Measurements from ENCODE around the gene PKP2.

PKP2 gene

DNA sequence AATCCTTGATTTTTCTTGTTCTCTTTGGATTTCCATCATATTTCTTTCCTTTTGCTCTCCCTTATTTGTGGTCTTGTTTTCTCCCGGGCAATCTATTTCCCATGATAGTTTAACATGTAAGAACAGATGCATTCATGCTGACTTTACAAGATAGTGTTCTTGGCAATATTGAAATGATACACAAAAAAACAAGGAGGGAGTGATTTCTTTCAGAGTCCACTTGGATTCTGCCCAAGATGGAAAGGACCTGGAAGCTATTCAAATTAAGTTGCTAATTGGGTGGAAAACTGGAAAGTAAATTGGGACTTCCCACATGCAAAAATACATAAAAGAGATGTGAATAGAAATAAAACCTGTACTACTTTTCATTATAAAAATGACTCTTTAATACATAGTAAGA is 126.4 kb downstream of the PKP2 start:
- in situ Hi-C loops (cut with HindIII; ENCODE audit: low pct_ligation_motif_present, low sequenced_read_pairs): no loop called here
- H3K27me3 ChIP-seq (replicated peaks): no peaks in the 10 kb centered on the region
- H3K27ac ChIP-seq: no peak overlapping the region
- no peak overlapping the region for H3K4me3 ChIP-seq (ENCODE audit: low read depth, low read length)
- TF ChIP-seq CTCF (IDR thresholded peaks at IDR 0.05; ENCODE audit: low read depth, low read length, missing control alignments): no peak
- no peak for DNase-seq
- no peaks in the 10 kb centered on the region for H3K36me3 ChIP-seq (replicated peaks)

GRCh38 chr12:32768518-32768917 is 128.1 kb downstream of the PKP2 start:
- H3K4me3 ChIP-seq (ENCODE audit: low read depth, low read length): no peak overlapping the region
- H3K36me3 ChIP-seq (replicated peaks): no peaks in the 10 kb centered on the region
- no peak for DNase-seq
- in situ Hi-C loops (cut with HindIII; ENCODE audit: low pct_ligation_motif_present, low sequenced_read_pairs): no loop called here
- H3K27me3 ChIP-seq (replicated peaks): no peaks in the 10 kb centered on the region
- no peak for TF ChIP-seq CTCF (IDR thresholded peaks at IDR 0.05; ENCODE audit: low read depth, low read length, missing control alignments)
- no peak overlapping the region for H3K27ac ChIP-seq

GRCh38 chr12:32765906-32766305 is 130.7 kb downstream of the PKP2 start:
- Histone ChIP-seq H3K27me3 (replicated peaks) (no peaks in the 10 kb centered on the region), H3K36me3 (replicated peaks) (no peaks in the 10 kb centered on the region), H3K4me3 (ENCODE audit: low read depth, low read length) (no peak overlapping the region), H3K27ac (no peak overlapping the region)
- no peak for TF ChIP-seq CTCF (IDR thresholded peaks at IDR 0.05; ENCODE audit: low read depth, low read length, missing control alignments)
- in situ Hi-C loops (cut with HindIII; ENCODE audit: low pct_ligation_motif_present, low sequenced_read_pairs): no loop called here
- DNase-seq: no peak

DNA sequence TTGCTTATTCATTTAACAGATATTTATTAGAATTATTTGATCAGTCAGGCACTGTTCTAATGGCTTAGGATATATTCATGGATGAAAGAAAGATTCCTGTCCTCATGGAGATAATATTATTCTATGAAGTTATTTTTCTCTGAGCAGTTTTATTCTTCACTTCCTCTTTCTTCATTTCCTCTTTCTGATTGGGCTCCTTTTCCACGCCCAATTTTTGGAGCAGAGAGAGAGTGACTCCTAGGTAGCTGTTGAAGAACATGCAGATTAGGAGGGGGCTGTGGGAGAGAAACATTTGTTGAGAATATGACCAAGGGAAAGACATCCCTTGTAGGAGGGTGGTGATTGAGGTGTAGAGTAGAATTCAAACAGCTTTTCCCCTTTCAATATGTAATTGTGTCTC is 134.9 kb downstream of the PKP2 start:
- no peaks in the 10 kb centered on the region for H3K36me3 ChIP-seq (replicated peaks)
- TF ChIP-seq CTCF (IDR thresholded peaks at IDR 0.05; ENCODE audit: low read depth, low read length, missing control alignments): no peak
- no peak for DNase-seq
- H3K4me3 ChIP-seq (ENCODE audit: low read depth, low read length): no peak overlapping the region
- H3K27me3 ChIP-seq (replicated peaks): no peaks in the 10 kb centered on the region
- H3K27ac ChIP-seq: no peak overlapping the region
- in situ Hi-C loops (cut with HindIII; ENCODE audit: low pct_ligation_motif_present, low sequenced_read_pairs): no loop called here

GRCh38 chr12:32757157-32757556 is 139.4 kb downstream of the PKP2 start:
- Histone ChIP-seq H3K4me3 (ENCODE audit: low read depth, low read length) (no peak overlapping the region), H3K27me3 (replicated peaks) (no peaks in the 10 kb centered on the region), H3K36me3 (replicated peaks) (peaks cover 5% of the 10 kb centered on the region), H3K27ac (no peak overlapping the region)
- no peak for TF ChIP-seq CTCF (IDR thresholded peaks at IDR 0.05; ENCODE audit: low read depth, low read length, missing control alignments)
- in situ Hi-C loops (cut with HindIII; ENCODE audit: low pct_ligation_motif_present, low sequenced_read_pairs): no loop called here
- no peak for DNase-seq

DNA sequence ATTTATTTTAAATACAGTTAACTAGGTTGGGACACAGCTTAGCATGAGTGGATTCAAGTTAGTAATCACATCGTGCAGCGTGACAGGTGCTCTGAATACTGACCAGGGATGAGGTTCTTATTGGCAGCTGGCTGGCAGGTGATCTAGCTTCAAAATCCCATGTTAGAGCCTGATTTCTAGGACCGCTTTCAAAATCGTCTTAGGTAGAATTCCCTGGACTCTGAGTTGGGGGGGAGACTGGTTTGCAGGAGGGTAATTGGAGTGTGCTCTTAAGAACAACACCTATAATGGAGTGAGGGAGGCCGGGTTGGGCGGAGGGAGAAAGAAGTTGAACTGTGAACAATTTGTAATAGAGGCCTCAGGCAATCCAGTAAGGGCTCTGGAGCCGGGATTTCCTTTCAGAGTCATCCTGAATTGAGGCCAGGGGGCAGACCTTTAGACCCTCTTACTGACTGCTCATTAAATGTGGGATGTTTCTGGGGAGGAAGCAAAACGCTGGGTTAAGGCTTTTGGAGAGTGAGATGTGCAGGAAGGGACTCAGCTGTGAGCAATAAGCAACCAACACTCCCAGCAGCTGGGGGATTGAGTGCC is 140.0 kb downstream of the PKP2 start:
- in situ Hi-C loops (cut with HindIII; ENCODE audit: low pct_ligation_motif_present, low sequenced_read_pairs): no loop called here
- Histone ChIP-seq H3K27ac (no peak overlapping the region), H3K27me3 (replicated peaks) (no peaks in the 10 kb centered on the region), H3K36me3 (replicated peaks) (peaks cover 10% of the 10 kb centered on the region), H3K4me3 (ENCODE audit: low read depth, low read length) (peak overlapping the region; percentile 97)
- TF ChIP-seq CTCF (IDR thresholded peaks at IDR 0.05; ENCODE audit: low read depth, low read length, missing control alignments): no peak
- no peak for DNase-seq
